Neural progenitor cell (in vitro differentiated cells): ENCODE results near the gene SFXN5. TPM values are rescaled to one million over a fixed set of nuclear protein-coding genes. Genes with fewer than 3 reads are reported as not detected.
A peak's percentile ranks its signal among the peaks of the same experiment; 100 is the strongest.

Experiments used
- DNase-seq: peaks from one replicate; pipeline ENCODE4 v3.0.0-alpha.2; 2016; ENCODE audit warnings: low spot score
- H2AFZ ChIP-seq: fragments of 200-600 bp; sonication (generic); replicated peaks from 2 replicates; pipeline ENCODE4 v1.6.1; 2016; ENCODE audit warnings: antibody characterized with exemption
- H3F3A ChIP-seq: fragments of 200-600 bp; sonication (generic); 2 replicates; pipeline ENCODE4 v1.6.1; 2016; ENCODE audit warnings: antibody characterized with exemption, low read depth
- H3K27ac ChIP-seq: fragments of 200-600 bp; sonication (generic); 2 replicates; pipeline ENCODE4 v1.5.1; 2016; ENCODE audit warnings: mild to moderate bottlenecking
- H3K27me3 ChIP-seq: fragments of 200-600 bp; sonication (generic); 2 replicates; pipeline ENCODE4 v1.6.1; 2016; ENCODE audit warnings: mild to moderate bottlenecking, moderate library complexity
- H3K36me3 ChIP-seq: fragments of 200-600 bp; sonication (generic); 2 replicates; pipeline ENCODE4 v1.5.1; 2016
- H3K4me1 ChIP-seq: fragments of 200-600 bp; sonication (generic); 2 replicates; pipeline ENCODE4 v1.6.1; 2016; ENCODE audit warnings: mixed run types
- H3K4me2 ChIP-seq: fragments of 200-600 bp; sonication (generic); 2 replicates; pipeline ENCODE4 v1.6.1; 2016
- H3K4me3 ChIP-seq: fragments of 200-600 bp; sonication (generic); 2 replicates; pipeline ENCODE4 v1.5.1; 2016
- H3K79me2 ChIP-seq: fragments of 200-600 bp; sonication (generic); 2 replicates; pipeline ENCODE4 v1.6.1; 2016; ENCODE audit warnings: low read depth
- H3K9ac ChIP-seq: fragments of 200-600 bp; sonication (generic); 2 replicates; pipeline ENCODE4 v1.6.1; 2016
- H3K9me3 ChIP-seq: fragments of 200-600 bp; sonication (generic); 2 replicates; pipeline ENCODE4 v1.5.1; 2016; ENCODE audit warnings: low read depth
- H4K20me1 ChIP-seq: fragments of 200-600 bp; sonication (generic); 2 replicates; pipeline ENCODE4 v1.6.1; 2016; ENCODE audit warnings: low read depth
- H3K27ac Mint-ChIP-seq: 3 replicates; pipeline ENCODE4 v1.8.0; 2021; ENCODE audit warnings: mixed read lengths
- H3K27me3 Mint-ChIP-seq: 2 replicates; pipeline ENCODE4 v1.8.0; 2022; ENCODE audit warnings: low read depth, mild to moderate bottlenecking, inconsistent platforms, moderate library complexity, mixed read lengths; ENCODE audit not compliant: insufficient read depth
- H3K36me3 Mint-ChIP-seq: 3 replicates; pipeline ENCODE4 v1.8.0; 2021; ENCODE audit warnings: mixed read lengths
- H3K4me1 Mint-ChIP-seq: 3 replicates; pipeline ENCODE4 v1.8.0; 2021; ENCODE audit warnings: mixed read lengths
- H3K4me3 Mint-ChIP-seq: 3 replicates; pipeline ENCODE4 v1.8.0; 2021; ENCODE audit warnings: mild to moderate bottlenecking, moderate library complexity, mixed read lengths
- H3K9me3 Mint-ChIP-seq: 3 replicates; pipeline ENCODE4 v1.8.0; 2020; ENCODE audit warnings: mixed read lengths
- EZH2 ChIP-seq: fragments of 200-600 bp; sonication (generic); IDR thresholded peaks from 2 replicates; pipeline ENCODE4 v1.6.1; 2017; ENCODE audit warnings: antibody characterized with exemption, mild to moderate bottlenecking, moderate library complexity
- EZH2phosphoT487 ChIP-seq: fragments of 200-600 bp; sonication (generic); IDR thresholded peaks from 2 replicates; pipeline ENCODE4 v1.6.1; 2017; ENCODE audit warnings: antibody characterized with exemption
- total RNA-seq: library from RNA; depleted of rRNA; stranded (reverse); fragments of >200 nt; gene quantifications from 2 replicates; pipeline ENCODE4 v1.2.3, GENCODE V29; 2015; ENCODE audit warnings: low replicate concordance
- TF ChIP-seq, protein P1 (sequence below): fragments of 200-600 bp; sonication (generic); IDR thresholded peaks from 2 replicates; pipeline ENCODE4 v1.5.1; 2017; ENCODE audit warnings: antibody characterized with exemption, mild to moderate bottlenecking

SFXN5 gene
- total RNA-seq, 1 donor from 2014 or later: 3.4 TPM

DNA sequence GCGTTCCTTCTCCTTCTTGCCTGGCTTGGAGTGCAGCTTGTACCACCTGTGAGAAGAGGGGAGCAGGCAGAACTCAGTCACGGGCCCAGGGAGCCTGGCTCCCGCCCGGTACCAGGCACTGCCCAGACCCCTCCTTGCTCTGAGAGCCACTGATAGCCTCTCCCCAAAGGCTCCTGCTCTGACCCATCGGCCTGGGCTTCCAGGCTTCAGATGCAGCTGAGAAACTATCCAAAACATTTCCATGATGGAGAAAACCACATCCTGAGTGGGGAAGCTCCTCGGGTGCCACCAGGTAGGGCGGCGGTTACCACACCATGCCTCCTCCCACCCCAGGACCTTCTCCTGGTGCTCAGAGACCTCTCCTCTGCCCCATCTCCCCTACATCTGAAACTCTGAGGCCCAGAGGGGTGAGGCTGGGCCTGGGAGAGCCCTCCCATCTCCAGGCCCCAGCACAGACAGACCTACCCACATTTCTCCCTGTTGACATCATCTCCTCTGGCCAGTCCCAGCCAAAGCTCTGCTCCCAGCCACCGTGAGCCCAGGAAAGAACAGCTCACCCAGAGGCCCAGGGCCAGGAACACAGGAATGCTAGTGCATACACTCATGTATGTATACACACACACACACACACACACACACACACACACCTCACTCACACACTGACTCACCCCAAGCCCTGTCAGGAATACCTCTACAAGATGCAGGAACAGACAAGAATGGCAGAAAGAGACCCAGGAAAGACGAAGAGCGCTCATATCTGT is 17.9 kb upstream of the SFXN5 start:
- Mint-ChIP-seq H3K4me1 (peaks cover 32% of the 10 kb centered on the region), H3K4me3 (no peak overlapping the region), H3K27me3 (no peaks in the 10 kb centered on the region), H3K36me3 (no peaks in the 10 kb centered on the region), H3K27ac (peak overlapping the region; percentile 37), H3K9me3 (no peaks in the 10 kb centered on the region)
- Histone ChIP-seq H4K20me1 (peaks cover 8% of the 10 kb centered on the region), H3K9ac (no peak overlapping the region), H3K4me2 (no peak overlapping the region), H3K4me3 (no peak overlapping the region), H3K36me3 (no peaks in the 10 kb centered on the region), H2AFZ (no peak overlapping the region), H3K79me2 (no peaks in the 10 kb centered on the region), H3K27ac (no peak overlapping the region), H3K9me3 (no peaks in the 10 kb centered on the region), H3K4me1 (no peaks in the 10 kb centered on the region), H3K27me3 (no peaks in the 10 kb centered on the region), H3F3A (no peaks in the 10 kb centered on the region)
- no peak for DNase-seq
- TF ChIP-seq EZH2phosphoT487 (no peak), EZH2 (no peak)
- TF ChIP-seq, protein P1, sequence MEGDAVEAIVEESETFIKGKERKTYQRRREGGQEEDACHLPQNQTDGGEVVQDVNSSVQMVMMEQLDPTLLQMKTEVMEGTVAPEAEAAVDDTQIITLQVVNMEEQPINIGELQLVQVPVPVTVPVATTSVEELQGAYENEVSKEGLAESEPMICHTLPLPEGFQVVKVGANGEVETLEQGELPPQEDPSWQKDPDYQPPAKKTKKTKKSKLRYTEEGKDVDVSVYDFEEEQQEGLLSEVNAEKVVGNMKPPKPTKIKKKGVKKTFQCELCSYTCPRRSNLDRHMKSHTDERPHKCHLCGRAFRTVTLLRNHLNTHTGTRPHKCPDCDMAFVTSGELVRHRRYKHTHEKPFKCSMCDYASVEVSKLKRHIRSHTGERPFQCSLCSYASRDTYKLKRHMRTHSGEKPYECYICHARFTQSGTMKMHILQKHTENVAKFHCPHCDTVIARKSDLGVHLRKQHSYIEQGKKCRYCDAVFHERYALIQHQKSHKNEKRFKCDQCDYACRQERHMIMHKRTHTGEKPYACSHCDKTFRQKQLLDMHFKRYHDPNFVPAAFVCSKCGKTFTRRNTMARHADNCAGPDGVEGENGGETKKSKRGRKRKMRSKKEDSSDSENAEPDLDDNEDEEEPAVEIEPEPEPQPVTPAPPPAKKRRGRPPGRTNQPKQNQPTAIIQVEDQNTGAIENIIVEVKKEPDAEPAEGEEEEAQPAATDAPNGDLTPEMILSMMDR: no peak

DNA sequence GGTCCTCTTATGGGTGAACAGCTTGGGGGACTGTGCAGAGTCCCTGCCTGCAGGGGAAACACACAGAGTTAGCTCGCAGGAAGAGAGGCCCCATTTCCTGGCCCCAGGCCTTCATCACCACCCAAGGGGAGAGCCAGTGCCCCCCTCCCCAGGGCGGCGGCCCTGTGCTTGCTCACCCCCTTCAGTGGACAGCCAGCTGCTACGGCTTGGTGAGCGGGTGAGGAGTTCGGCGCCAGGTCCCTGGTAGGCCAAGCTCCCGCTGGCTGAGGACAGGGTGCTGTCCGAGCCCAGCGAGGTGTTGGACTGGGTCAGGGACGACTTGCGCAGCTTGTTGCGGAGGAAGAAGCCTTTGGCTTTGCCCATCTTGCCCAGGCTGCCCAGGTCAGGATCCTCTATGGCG is 17.2 kb upstream of the SFXN5 start:
- no peak overlapping the region for H3K27ac ChIP-seq
- no peaks in the 10 kb centered on the region for H3F3A ChIP-seq
- H3K4me3 ChIP-seq: no peak overlapping the region
- Mint-ChIP-seq H3K27ac (no peak overlapping the region), H3K36me3 (no peaks in the 10 kb centered on the region), H3K9me3 (no peaks in the 10 kb centered on the region), H3K4me1 (peaks cover 29% of the 10 kb centered on the region), H3K4me3 (no peak overlapping the region), H3K27me3 (peaks cover 2% of the 10 kb centered on the region)
- H4K20me1 ChIP-seq: peaks cover 8% of the 10 kb centered on the region
- H3K27me3 ChIP-seq: no peaks in the 10 kb centered on the region
- H3K4me2 ChIP-seq: no peak overlapping the region
- no peaks in the 10 kb centered on the region for H3K4me1 ChIP-seq
- TF ChIP-seq, protein P1: no peak
- TF ChIP-seq EZH2: no peak
- TF ChIP-seq EZH2phosphoT487: no peak
- no peak overlapping the region for H2AFZ ChIP-seq
- H3K9me3 ChIP-seq: no peaks in the 10 kb centered on the region
- no peak overlapping the region for H3K9ac ChIP-seq
- no peaks in the 10 kb centered on the region for H3K79me2 ChIP-seq
- no peak for DNase-seq
- no peaks in the 10 kb centered on the region for H3K36me3 ChIP-seq

DNA sequence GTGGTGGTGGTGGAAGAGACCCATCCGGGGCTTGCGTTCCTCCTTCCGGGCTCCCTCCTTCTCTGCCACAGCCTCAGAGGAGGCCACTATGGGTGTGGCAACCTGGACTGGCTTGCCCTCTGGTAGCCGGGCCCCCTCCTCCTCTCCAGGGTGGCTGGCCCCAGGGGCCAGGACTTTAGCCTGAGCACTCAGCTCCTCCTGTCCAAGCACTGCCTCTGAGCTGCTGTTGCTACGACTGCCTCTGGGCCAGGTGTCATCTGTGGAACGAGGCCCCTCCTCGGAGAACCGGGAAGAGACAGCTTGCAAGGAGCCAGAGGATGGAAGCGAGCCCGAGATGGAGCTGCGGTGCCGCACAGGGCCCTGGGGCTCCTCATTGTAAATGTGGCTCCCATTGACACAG is 16.7 kb upstream of the SFXN5 start:
- Histone ChIP-seq H3F3A (no peaks in the 10 kb centered on the region), H3K4me1 (no peaks in the 10 kb centered on the region), H3K4me3 (no peak overlapping the region), H3K9ac (no peak overlapping the region), H3K27me3 (no peaks in the 10 kb centered on the region), H3K9me3 (no peaks in the 10 kb centered on the region), H2AFZ (no peak overlapping the region), H4K20me1 (peaks cover 8% of the 10 kb centered on the region), H3K4me2 (no peak overlapping the region), H3K36me3 (no peaks in the 10 kb centered on the region), H3K27ac (no peak overlapping the region), H3K79me2 (no peaks in the 10 kb centered on the region)
- Mint-ChIP-seq H3K27me3 (peaks cover 2% of the 10 kb centered on the region), H3K9me3 (no peaks in the 10 kb centered on the region), H3K4me1 (peaks cover 27% of the 10 kb centered on the region), H3K4me3 (no peak overlapping the region), H3K36me3 (no peaks in the 10 kb centered on the region), H3K27ac (no peak overlapping the region)
- TF ChIP-seq EZH2phosphoT487: no peak
- no peak for TF ChIP-seq EZH2
- TF ChIP-seq, protein P1: no peak
- no peak for DNase-seq
